ENCODE measurements around the gene AKR1A1. TPM values are rescaled to one million over a fixed set of nuclear protein-coding genes. Genes with fewer than 3 reads are reported as not detected.

Gene AKR1A1
- total and polyA plus RNA-seq, 2 of the 8 experiments (the other 6 are each of a cell fraction or from before 2014, with no cell fraction given): 344 to 435 TPM

DNA sequence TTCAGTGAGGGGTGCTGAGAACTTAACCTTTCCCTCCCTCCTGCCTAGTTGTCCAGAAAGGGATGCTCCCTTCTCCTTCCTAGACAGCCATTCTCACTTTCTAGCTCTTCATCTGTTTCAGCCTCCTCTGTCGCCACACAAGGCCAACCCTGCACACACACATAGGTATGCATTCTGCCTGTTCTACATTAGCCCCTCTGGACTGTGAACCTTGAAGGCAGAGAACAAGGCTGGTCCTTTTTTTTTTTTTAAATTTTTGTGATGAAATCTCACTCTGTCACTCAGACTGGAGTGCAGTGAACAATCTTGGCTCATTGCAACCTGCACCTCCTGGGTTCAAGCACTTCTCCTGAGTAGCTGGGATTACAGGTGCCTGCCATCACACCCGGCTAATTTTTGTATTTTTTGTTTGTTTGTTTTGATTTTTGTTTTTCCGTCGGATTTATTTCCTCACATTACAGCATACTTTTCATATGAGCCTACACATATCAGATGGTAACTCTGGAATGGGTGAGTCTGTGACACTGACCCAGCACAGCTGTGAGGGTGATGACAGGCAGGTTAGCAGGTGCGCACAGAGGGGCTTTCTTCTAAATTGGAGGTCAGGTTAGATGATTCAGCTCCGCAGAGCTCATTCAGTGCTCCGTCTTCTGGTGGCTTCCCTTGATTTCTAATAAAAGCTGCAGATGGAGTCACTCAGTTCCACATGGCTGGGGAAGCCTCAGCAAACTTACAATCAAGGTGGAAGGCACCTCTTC is 4.9 kb upstream of the AKR1A1 start:
- no peak overlapping the region for H2AK5ac ChIP-seq (ENCODE audit: low read depth, low read length)
- H3K4me2 ChIP-seq (ENCODE audit: insufficient read depth in 1 of 2, low read depth in 2 of 2, low read length in 2 of 2): no peak overlapping the region
- no peaks in the 10 kb centered on the region for H3K79me2 ChIP-seq (ENCODE audit: control insufficient read depth in 1 of 2, insufficient read depth in 2 of 2, low read length in 2 of 2)
- no peak overlapping the region for H3K56ac ChIP-seq (replicated peaks; ENCODE audit: insufficient read length, low read depth, low read length)
- no peak overlapping the region for H3K14ac ChIP-seq (ENCODE audit: insufficient read length)
- no peak for TF ChIP-seq JUND (IDR thresholded peaks at IDR 0.05; ENCODE audit: low read length)
- TF ChIP-seq ASH2L (IDR thresholded peaks at IDR 0.05; ENCODE audit: low read length): no peak
- TF ChIP-seq CREB1 (IDR thresholded peaks at IDR 0.05): no peak
- TF ChIP-seq, protein P1, sequence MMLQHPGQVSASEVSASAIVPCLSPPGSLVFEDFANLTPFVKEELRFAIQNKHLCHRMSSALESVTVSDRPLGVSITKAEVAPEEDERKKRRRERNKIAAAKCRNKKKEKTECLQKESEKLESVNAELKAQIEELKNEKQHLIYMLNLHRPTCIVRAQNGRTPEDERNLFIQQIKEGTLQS (IDR thresholded peaks at IDR 0.05; ENCODE audit: insufficient read depth, low read depth, low read length): no peak
- H3K23me2 ChIP-seq (ENCODE audit: low read depth, low read length): peaks cover 2% of the 10 kb centered on the region; the same call in 1 of the 2 replicates
- peaks cover 0 to 6% (median 3%) of the 10 kb centered on the region in 4 experiments; a peak in 4 of 7 replicates for H3K4me1 ChIP-seq (replicated peaks in 1 of 4; ENCODE audit: control insufficient read depth in 3 of 4, insufficient read depth in 4 of 4, low read length in 3 of 4)
- H4K91ac ChIP-seq (replicated peaks; ENCODE audit: insufficient read length, low read length): no peak overlapping the region
- H2BK120ac ChIP-seq (replicated peaks; ENCODE audit: low read depth, low read length): no peak overlapping the region
- 88% methylated on average over 7 of the region's 7 CpGs; no CpG with 5 or more reads in 1 of the 2 experiments for WGBS, 2 experiments (ENCODE audit: extremely low coverage in 1 of 2, insufficient coverage in 1 of 2, insufficient read length in 1 of 2, insufficient replicate concordance in 2 of 2, low coverage in 1 of 2, low lambda C conversion rate in 2 of 2, missing lambda C conversion rate in 1 of 2)
- H2AFZ ChIP-seq (ENCODE audit: low read length): no peak overlapping the region
- no peak overlapping the region for H3K4me3 ChIP-seq (ENCODE audit: extremely low read depth in 1 of 4, insufficient read depth in 2 of 4, low read depth in 3 of 4, low read length in 4 of 4)
- no peak overlapping the region for H3K23ac ChIP-seq (ENCODE audit: insufficient read length)
- no peaks in the 10 kb centered on the region for H3K36me3 ChIP-seq (ENCODE audit: control insufficient read depth in 2 of 4, insufficient read depth in 4 of 4, low read length in 3 of 4)
- no peak overlapping the region; the same call in 1 of the 2 replicates for H2BK12ac ChIP-seq (ENCODE audit: low read depth, low read length)
- H2BK15ac ChIP-seq (ENCODE audit: low read length): no peak overlapping the region
- H3K18ac ChIP-seq (ENCODE audit: extremely low read depth, low read length): no peak overlapping the region
- H3K27ac ChIP-seq (ENCODE audit: low read depth, low read length): no peak overlapping the region
- DNase-seq (ENCODE audit: low read depth in 1 of 2, low spot score in 2 of 2) (no peak), FAIRE-seq (no peak)
- no peaks in the 10 kb centered on the region for H3K27me3 ChIP-seq (replicated peaks in 1 of 4; ENCODE audit: control insufficient read depth in 3 of 4, extremely low read depth in 1 of 4, insufficient read depth in 3 of 4, low read length in 3 of 4)
- POLR2A ChIA-PET (ENCODE audit: partially characterized antibody): interaction anchor here (0.8 to 35.7 kb wide), 15 partner anchors 9 to 46 kb away, joined by 3 to 741 read pairs (median 4); partner anchors contain the start of genes CCDC163, MMACHC, NASP and PRDX1
- no peaks in the 10 kb centered on the region for H4K20me1 ChIP-seq (replicated peaks in 1 of 2; ENCODE audit: control insufficient read depth in 1 of 2, insufficient read depth in 2 of 2, low read length in 2 of 2)
- H2BK5ac ChIP-seq (ENCODE audit: low read depth, low read length): no peak overlapping the region
- H4K5ac ChIP-seq (ENCODE audit: insufficient read length, low read depth, low read length): no peak overlapping the region
- no peak overlapping the region for H3K9ac ChIP-seq (replicated peaks in 1 of 4; ENCODE audit: extremely low read depth in 1 of 4, low read depth in 3 of 4, low read length in 3 of 4)
- H3K4ac ChIP-seq (replicated peaks; ENCODE audit: insufficient read length, low read depth, low read length): no peak overlapping the region
- CTCF ChIA-PET (ENCODE audit: partially characterized antibody): interaction anchor here (0.5 to 2.9 kb wide), 11 partner anchors 8 to 815 kb away, joined by 3 to 21 read pairs (median 3); partner anchors contain the start of gene PRDX1
- H2BK20ac ChIP-seq (ENCODE audit: low read length): no peak overlapping the region
- no peaks in the 10 kb centered on the region for H3K79me1 ChIP-seq (ENCODE audit: low read depth, low read length)
- H4K8ac ChIP-seq (ENCODE audit: extremely low read depth, insufficient read depth, low read length): no peak overlapping the region
- no peaks in the 10 kb centered on the region for H3K9me3 ChIP-seq (ENCODE audit: insufficient read depth in 2 of 2, low read depth in 1 of 2, low read length in 1 of 2)
